Measurements from ENCODE around the gene TNFSF15.

TNFSF15 gene

DNA sequence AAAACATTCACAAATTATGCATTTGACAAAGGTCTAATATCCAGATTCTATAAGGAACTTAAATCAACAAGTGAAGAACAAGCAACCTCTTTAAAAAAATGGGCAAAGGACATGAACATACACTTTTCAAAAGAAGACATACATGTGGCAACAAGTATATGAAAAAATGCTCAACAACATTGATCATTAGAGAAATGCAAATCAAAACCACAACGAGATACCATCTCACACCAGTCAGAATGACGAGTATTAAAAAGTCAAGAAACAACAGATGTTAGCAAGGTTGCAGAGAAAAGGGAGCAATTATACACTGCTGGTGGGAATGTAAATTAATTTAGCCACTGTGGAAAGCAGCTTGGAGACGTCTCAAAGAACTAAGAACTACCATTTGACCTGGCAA is 38.9 kb upstream of the TNFSF15 start:
- no peaks in the 10 kb centered on the region for H3K36me3 ChIP-seq
- H3K9me3 ChIP-seq, result no peaks in the 10 kb centered on the region
- H3K27me3 ChIP-seq, result no peaks in the 10 kb centered on the region
- no peak overlapping the region for H3K27ac ChIP-seq
- TF ChIP-seq, protein P1, sequence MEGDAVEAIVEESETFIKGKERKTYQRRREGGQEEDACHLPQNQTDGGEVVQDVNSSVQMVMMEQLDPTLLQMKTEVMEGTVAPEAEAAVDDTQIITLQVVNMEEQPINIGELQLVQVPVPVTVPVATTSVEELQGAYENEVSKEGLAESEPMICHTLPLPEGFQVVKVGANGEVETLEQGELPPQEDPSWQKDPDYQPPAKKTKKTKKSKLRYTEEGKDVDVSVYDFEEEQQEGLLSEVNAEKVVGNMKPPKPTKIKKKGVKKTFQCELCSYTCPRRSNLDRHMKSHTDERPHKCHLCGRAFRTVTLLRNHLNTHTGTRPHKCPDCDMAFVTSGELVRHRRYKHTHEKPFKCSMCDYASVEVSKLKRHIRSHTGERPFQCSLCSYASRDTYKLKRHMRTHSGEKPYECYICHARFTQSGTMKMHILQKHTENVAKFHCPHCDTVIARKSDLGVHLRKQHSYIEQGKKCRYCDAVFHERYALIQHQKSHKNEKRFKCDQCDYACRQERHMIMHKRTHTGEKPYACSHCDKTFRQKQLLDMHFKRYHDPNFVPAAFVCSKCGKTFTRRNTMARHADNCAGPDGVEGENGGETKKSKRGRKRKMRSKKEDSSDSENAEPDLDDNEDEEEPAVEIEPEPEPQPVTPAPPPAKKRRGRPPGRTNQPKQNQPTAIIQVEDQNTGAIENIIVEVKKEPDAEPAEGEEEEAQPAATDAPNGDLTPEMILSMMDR (IDR thresholded peaks at IDR 0.05), result no peak
- H3K4me1 ChIP-seq (ENCODE audit: control insufficient read depth in 1 of 2, insufficient read depth in 1 of 2, low read depth in 1 of 2, low read length in 1 of 2), result no peaks in the 10 kb centered on the region
- no peak overlapping the region for H3K4me3 ChIP-seq (ENCODE audit: low read depth in 1 of 2, low read length in 1 of 2)

DNA sequence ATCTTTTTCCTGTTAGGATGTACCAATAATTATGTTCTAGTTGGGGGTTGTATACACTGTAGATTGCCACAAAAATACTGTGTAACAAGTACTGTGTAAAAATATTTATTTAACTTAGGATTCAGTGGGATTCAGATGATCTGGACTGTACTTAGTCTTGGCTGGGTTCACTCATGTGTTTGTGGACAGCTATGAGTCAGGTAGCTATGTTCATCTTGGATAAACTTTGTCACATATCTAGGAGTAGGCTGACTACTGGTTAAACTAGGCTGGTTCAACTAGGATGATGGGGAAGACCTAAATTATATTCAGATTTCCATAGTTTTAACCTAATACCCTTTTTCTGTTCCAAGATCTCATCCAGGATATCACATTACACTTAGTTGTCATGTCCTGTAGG is 32.1 kb upstream of the TNFSF15 start:
- no peaks in the 10 kb centered on the region for H3K9me3 ChIP-seq
- peaks cover 0 to 4% of the 10 kb centered on the region in 2 experiments for H3K4me1 ChIP-seq (ENCODE audit: control insufficient read depth in 1 of 2, insufficient read depth in 1 of 2, low read depth in 1 of 2, low read length in 1 of 2)
- no peaks in the 10 kb centered on the region for H3K36me3 ChIP-seq
- H3K27ac ChIP-seq, result no peak overlapping the region
- H3K27me3 ChIP-seq, result no peaks in the 10 kb centered on the region
- TF ChIP-seq, protein P1 (IDR thresholded peaks at IDR 0.05), result no peak
- no peak overlapping the region for H3K4me3 ChIP-seq (ENCODE audit: low read depth in 1 of 2, low read length in 1 of 2)

DNA sequence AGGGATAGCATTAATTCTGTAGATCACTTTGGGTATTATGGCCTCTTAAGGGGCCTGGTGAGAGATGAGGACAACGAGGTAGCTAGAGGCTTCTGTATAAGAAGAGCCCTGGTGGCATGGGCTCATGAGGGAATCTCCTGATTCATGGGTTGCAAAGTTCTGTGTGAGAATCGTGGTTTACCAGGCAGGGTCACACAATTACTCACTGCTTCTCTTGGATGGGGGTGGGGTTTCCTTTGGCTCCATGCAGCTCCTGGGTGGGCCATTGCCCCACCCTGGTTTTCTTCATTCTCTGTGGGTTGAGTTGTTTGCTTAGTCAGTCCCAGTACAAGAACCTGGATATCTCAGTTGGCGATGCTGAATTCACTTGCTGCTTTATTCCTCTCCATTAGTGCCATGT is 30.9 kb upstream of the TNFSF15 start:
- no peaks in the 10 kb centered on the region for H3K36me3 ChIP-seq
- no peaks in the 10 kb centered on the region for H3K9me3 ChIP-seq
- TF ChIP-seq, protein P1 (IDR thresholded peaks at IDR 0.05), result no peak

DNA sequence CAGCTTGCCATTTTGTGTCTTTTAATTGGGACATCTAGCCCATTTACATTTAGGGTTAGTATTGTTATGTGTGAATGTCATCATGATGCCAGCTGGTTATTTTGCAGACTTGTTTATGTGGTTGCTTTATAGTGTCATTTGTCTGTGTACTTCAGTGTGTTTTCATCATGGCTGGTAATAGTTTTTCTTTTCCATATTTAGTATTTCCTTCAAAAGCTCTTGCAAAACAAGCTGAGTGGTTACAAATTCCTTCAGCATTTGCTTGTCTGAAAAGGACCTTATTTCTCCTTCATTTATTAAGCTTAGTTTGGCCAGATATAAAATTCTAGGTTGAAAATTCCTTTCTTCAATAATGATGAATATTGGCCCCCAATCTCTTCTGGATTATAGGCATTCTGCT is 28.5 kb upstream of the TNFSF15 start:
- Histone ChIP-seq H3K9me3 (no peaks in the 10 kb centered on the region), H3K4me3 (ENCODE audit: low read depth in 1 of 2, low read length in 1 of 2) (no peak overlapping the region), H3K27ac (no peak overlapping the region), H3K27me3 (peaks cover 5% of the 10 kb centered on the region), H3K4me1 (ENCODE audit: control insufficient read depth in 1 of 2, insufficient read depth in 1 of 2, low read depth in 1 of 2, low read length in 1 of 2) (peaks cover 0 to 4% of the 10 kb centered on the region in 2 experiments), H3K36me3 (no peaks in the 10 kb centered on the region)
- TF ChIP-seq, protein P1 (IDR thresholded peaks at IDR 0.05), result no peak

More for the DNA sequence above, 30.9 kb upstream of the TNFSF15 start:
- Histone ChIP-seq H3K4me1 (ENCODE audit: control insufficient read depth in 1 of 2, insufficient read depth in 1 of 2, low read depth in 1 of 2, low read length in 1 of 2) (peaks cover 0 to 4% of the 10 kb centered on the region in 2 experiments), H3K4me3 (ENCODE audit: low read depth in 1 of 2, low read length in 1 of 2) (no peak overlapping the region), H3K27ac (no peak overlapping the region), H3K27me3 (no peaks in the 10 kb centered on the region)

DNA sequence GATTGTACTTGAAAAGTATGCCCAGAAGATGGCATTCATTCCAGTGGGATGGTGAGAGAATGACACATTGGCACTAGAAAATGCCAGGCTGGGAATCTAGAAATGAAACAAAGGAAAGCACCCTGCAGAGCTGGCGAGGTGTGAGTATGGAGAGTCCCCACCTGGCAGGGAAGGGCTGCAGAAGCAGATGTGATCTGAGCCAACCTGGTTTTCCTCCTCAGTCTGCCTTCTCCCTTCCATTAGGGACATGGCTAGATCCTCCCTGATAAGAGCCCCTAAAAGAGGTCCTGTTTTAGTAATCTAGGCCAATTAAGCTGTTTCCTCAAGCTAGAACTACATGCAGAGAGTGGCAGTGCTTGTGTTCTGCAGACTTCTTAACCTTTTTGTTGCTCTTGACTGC is 24.7 kb upstream of the TNFSF15 start:
- H3K27ac ChIP-seq, result no peak overlapping the region
- peaks cover 11% of the 10 kb centered on the region for H3K27me3 ChIP-seq
- H3K4me1 ChIP-seq (ENCODE audit: control insufficient read depth in 1 of 2, insufficient read depth in 1 of 2, low read depth in 1 of 2, low read length in 1 of 2), result peaks cover 0 to 4% of the 10 kb centered on the region in 2 experiments
- no peaks in the 10 kb centered on the region for H3K9me3 ChIP-seq
- TF ChIP-seq, protein P1 (IDR thresholded peaks at IDR 0.05), result no peak
- H3K36me3 ChIP-seq, result no peaks in the 10 kb centered on the region
- H3K4me3 ChIP-seq (ENCODE audit: low read depth in 1 of 2, low read length in 1 of 2), result no peak overlapping the region
